Body of pancreas (tissue), 4 donors: ENCODE measurements around the gene TBX2. TPM values are rescaled to one million over a fixed set of nuclear protein-coding genes. Genes with fewer than 3 reads are reported as not detected.

Experiments
- ATAC-seq: fragments of 150-250 bp; one replicate; pipeline ENCODE4 v1.9.1; 2016
- DNase-seq, 4 donors: peaks; one replicate each; pipeline ENCODE4 v3.0.0-alpha.2; 2019
- H3K27ac ChIP-seq, 4 donors: fragments of 200-600 bp; sonication (generic); 1 replicate in 3 of 4; 2 replicates in 1 of 4; pipeline versions ENCODE4 v1.5.1 to v1.6.1; 2016 to 2019; ENCODE audit warnings: mild to moderate bottlenecking in 1 of 4, mixed read lengths in 1 of 4, moderate library complexity in 1 of 4
- H3K27me3 ChIP-seq, 2 donors: fragments of 200-600 bp; sonication (generic); one replicate each; pipeline ENCODE4 v1.6.0; 2016; ENCODE audit warnings: mild to moderate bottlenecking in 1 of 2
- H3K36me3 ChIP-seq, 2 donors: fragments of 200-600 bp; sonication (generic); replicated peaks in 1 of 2; 2 replicates each; pipeline ENCODE4 v1.5.1; 2016; ENCODE audit warnings: low read depth in 2 of 2; ENCODE audit not compliant: insufficient read depth in 1 of 2
- H3K4me1 ChIP-seq: fragments of 200-600 bp; sonication (generic); one replicate; pipeline ENCODE4 v1.6.0; 2016
- H3K4me3 ChIP-seq, 2 donors: fragments of 200-600 bp; sonication (generic); 1 replicate in 1 of 2; 2 replicates in 1 of 2; pipeline ENCODE4 v1.5.1; 2016 to 2019
- H3K9me3 ChIP-seq, 3 donors: fragments of 200-600 bp; sonication (generic); 1 replicate in 2 of 3; 2 replicates in 1 of 3; pipeline ENCODE4 v1.5.1; 2016
- CTCF ChIP-seq, 7 experiments: fragments of 450-650 bp in 4 of 7; fragments of 200-600 bp in 3 of 7; sonication (generic) in 3 of 7; IDR thresholded peaks; one replicate each; pipeline ENCODE4 v1.5.1; 2016 to 2019; ENCODE audit warnings: antibody characterized with exemption in 7 of 7
- POLR2A ChIP-seq, 3 donors: fragments of 450-650 bp; IDR thresholded peaks; one replicate each; pipeline ENCODE4 v1.6.1; 2016; ENCODE audit warnings: antibody characterized with exemption in 3 of 3, mild to moderate bottlenecking in 2 of 3
- WGBS, 2 donors: methylation state at CpG; one replicate each; pipeline ENCODE4 v1.1.5; 2017; 5-methylcytosine and 5-hydroxymethylcytosine counted together
- intact Hi-C: fragments of 100-400 bp; cut with DNase I; formaldehyde crosslinking; loops from one replicate; pipeline ENCODE4 v1.15.1; 2023
- total RNA-seq, 2 donors: library from RNA; depleted of rRNA; stranded (reverse); fragments of >200 nt; gene quantifications; one replicate each; pipeline ENCODE4 v1.1.0, GENCODE V29; 2016

TBX2 gene
- total RNA-seq, 2 donors from 2014 or later = 4.9 to 6.9 TPM

DNA sequence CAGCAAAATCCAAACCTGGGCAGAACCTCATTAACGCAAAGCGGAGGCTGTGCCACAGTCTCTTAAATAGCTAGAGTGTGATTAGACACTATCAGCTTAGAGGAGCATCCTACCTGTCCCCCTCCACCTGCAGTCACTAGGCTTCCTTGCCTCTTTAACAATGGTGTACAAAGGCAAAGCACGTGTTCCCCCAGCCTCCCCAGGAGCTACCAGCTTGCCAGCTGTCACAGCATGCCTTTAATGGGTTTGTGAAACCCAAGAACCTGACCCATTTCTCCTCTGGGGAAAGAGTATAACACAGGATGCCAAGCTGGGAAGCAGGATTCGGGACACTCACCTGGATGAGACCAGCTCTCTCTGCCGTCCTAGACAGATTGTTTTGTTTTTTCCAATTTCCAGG lies 37.2 kb upstream of the TBX2 start:
- no peak for ATAC-seq
- Histone ChIP-seq H3K4me1 (no peaks in the 10 kb centered on the region), H3K27ac (no peak overlapping the region), H3K9me3 (no peaks in the 10 kb centered on the region), H3K4me3 (no peak overlapping the region), H3K27me3 (no peaks in the 10 kb centered on the region), H3K36me3 (no peaks in the 10 kb centered on the region)
- intact Hi-C loops = no loop called here
- WGBS, 2 donors = 94% methylated on average over 4 to 5 of the region's 5 CpGs
- TF ChIP-seq CTCF (IDR thresholded peaks at IDR 0.05) = no peak
- TF ChIP-seq POLR2A (IDR thresholded peaks at IDR 0.05) = no peak
- no peak for DNase-seq

DNA sequence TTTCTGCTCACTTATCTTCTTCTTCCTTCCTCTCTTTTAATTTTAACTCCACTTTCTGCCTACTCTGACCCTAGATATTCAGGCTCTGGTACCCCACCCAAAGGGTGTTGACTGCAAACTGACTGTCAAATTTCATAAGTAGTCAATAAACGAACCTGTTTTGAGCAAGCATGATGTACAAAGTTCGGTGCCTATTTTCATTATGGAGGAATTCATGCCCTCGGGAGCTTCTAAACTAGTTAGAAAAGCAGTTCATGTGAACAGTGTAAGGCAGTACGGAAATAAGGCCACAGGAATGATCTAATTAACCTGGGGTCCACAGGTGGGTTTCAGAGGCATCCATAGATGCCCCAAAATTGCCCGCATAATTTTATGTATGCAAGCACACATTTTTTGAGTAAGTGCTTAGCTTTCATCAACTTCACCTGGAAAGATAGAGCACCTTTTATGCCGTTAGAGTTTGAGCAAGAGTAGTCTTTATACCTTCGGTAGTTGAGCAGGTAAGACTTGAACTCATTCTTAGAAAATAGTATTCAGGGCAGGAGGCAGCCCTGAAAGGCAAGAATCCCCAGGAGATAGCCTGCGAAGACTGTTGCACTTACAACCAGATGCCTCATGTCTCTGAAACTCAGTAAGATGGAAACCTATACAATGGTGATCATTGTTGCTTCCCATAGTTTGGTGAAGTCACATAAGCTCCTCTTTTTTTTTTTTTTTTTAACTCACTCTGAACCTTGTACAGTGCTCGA lies 36.6 kb upstream of the TBX2 start:
- intact Hi-C loops = no loop called here
- no peak overlapping the region for H3K4me3 ChIP-seq

DNA sequence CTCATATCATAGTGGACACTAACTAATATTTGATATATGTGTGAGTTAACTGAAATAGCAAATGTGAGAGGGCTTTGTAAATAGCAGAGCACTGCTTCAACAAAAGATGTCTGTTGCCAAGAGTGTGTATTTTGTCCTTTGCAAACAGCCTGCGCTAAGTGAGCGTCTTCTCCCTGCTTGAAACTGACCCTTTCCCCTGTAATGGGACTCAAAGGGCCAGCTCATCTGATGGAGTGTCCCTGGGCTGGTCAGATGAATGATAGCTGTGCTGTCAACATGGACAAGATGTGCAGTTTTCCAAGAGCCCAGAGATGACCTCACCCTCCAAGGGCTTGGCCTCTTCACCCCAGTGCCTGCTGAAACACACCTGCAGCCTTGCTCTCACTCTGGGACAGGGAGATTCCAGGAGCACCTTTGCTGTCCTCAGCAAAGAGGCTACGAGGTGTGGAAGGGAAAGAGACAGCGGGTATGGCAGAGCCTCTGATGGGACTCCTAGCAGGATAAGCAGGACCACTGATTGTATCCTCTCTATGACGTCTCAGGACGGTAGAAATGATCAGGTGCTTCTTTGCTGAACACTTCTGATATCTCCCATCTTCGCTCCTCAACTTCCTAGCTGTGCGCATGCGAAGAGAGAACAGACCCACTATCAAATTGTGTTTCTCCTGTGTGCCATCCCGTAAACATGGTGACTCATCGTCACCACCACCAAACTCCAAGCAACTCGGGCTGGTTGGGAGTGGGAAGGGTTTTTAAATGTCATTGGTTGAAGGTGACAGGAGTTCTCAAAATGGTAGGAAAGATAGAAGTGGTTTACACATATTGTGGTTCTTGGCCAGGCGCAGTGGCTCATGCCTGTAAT lies 35.8 kb upstream of the TBX2 start:
- no peaks in the 10 kb centered on the region for H3K9me3 ChIP-seq
- H3K27me3 ChIP-seq = no peaks in the 10 kb centered on the region
- TF ChIP-seq CTCF (IDR thresholded peaks at IDR 0.05) = no peak
- TF ChIP-seq POLR2A (IDR thresholded peaks at IDR 0.05) = no peak
- no peaks in the 10 kb centered on the region for H3K36me3 ChIP-seq
- H3K27ac ChIP-seq = no peak overlapping the region
- H3K4me3 ChIP-seq = no peak overlapping the region
- WGBS, 2 donors = 91 to 96% methylated on average over 13 of the region's 13 CpGs
- H3K4me1 ChIP-seq = no peaks in the 10 kb centered on the region
- DNase-seq (no peak), ATAC-seq (no peak)
- intact Hi-C loops = no loop called here

More for the DNA sequence above, 36.6 kb upstream of the TBX2 start:
- H3K9me3 ChIP-seq = no peaks in the 10 kb centered on the region
- DNase-seq (no peak), ATAC-seq (no peak)
- H3K27me3 ChIP-seq = no peaks in the 10 kb centered on the region
- H3K27ac ChIP-seq = no peak overlapping the region
- 92 to 94% methylated on average over 9 of the region's 9 CpGs for WGBS, 2 donors
- TF ChIP-seq CTCF (IDR thresholded peaks at IDR 0.05) (no peak), POLR2A (IDR thresholded peaks at IDR 0.05) (no peak)
- no peaks in the 10 kb centered on the region for H3K36me3 ChIP-seq
- H3K4me1 ChIP-seq = no peaks in the 10 kb centered on the region

DNA sequence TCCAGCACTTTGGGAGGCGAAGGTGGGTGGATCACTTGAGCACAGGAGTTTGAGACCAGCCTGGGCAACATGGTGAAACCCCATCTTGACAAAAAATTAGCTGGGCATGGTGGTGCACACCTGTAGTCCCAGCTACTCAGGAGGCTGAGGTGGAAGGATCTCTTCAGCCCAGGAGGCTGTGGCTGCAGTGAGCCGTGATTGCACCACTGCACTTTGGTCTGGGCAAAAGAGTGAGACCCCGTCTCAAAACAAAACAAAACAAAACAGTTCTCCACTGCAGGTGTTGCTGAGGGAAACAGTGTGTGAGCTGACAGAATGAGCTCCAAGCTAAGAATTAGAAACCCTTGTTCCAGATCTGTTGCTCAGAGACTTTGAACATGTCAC lies 35.2 kb upstream of the TBX2 start:
- intact Hi-C loops = no loop called here
- no peak overlapping the region for H3K4me3 ChIP-seq
- H3K27ac ChIP-seq = no peak overlapping the region
- no peak for TF ChIP-seq POLR2A (IDR thresholded peaks at IDR 0.05)
- TF ChIP-seq CTCF (IDR thresholded peaks at IDR 0.05) = no peak
- H3K4me1 ChIP-seq = no peaks in the 10 kb centered on the region
- no peaks in the 10 kb centered on the region for H3K36me3 ChIP-seq
- DNase-seq = no peak
- ATAC-seq = no peak
- 96 to 100% methylated on average over 3 of the region's 3 CpGs for WGBS, 2 donors
- H3K27me3 ChIP-seq = no peaks in the 10 kb centered on the region
- H3K9me3 ChIP-seq = no peaks in the 10 kb centered on the region
